Choroid plexus epithelial cell (primary cell): ENCODE data around the gene COL15A1.

Experiments
- DNase-seq: peaks from one replicate; pipeline ENCODE4 v3.0.0-alpha.2; 2010; ENCODE audit warnings: low read depth
- H3K4me3 ChIP-seq: 2 replicates; pipeline ENCODE4 v1.5.1; 2011; ENCODE audit warnings: low read depth, mild to moderate bottlenecking, control low read depth, low read length, moderate library complexity
- TF ChIP-seq, protein P1 (sequence below): conservative IDR thresholded peaks from 2 replicates; pipeline ENCODE4 v1.5.1; 2011; ENCODE audit warnings: low read depth, mild to moderate bottlenecking, control low read depth, inconsistent platforms, low read length, moderate library complexity

The COL15A1 gene

DNA sequence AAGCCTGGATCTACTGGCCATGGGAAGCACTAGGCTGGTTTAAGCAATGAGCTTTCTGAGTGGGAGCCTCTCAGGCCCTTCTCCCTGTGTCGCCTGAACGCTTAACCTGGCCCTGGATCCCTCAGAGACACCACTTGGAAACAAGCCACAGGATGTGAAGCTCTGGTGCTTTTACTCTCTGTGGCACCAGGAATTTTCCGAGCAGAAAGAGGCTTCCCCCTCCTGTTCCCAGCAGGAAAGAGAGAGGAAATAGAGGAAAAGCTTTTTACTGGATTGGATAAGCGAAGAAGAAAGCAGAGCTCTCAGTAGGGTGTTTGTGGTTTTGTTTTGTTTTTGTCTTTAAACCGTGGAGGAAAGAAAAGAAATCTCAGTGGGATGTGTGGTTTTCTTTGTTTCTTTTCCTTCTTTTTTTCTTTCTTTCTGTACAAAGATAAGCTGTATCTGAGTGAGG is 34.5 kb downstream of the COL15A1 start:
- H3K4me3 ChIP-seq: no peak overlapping the region
- DNase-seq: peak; percentile 16
- TF ChIP-seq, protein P1, sequence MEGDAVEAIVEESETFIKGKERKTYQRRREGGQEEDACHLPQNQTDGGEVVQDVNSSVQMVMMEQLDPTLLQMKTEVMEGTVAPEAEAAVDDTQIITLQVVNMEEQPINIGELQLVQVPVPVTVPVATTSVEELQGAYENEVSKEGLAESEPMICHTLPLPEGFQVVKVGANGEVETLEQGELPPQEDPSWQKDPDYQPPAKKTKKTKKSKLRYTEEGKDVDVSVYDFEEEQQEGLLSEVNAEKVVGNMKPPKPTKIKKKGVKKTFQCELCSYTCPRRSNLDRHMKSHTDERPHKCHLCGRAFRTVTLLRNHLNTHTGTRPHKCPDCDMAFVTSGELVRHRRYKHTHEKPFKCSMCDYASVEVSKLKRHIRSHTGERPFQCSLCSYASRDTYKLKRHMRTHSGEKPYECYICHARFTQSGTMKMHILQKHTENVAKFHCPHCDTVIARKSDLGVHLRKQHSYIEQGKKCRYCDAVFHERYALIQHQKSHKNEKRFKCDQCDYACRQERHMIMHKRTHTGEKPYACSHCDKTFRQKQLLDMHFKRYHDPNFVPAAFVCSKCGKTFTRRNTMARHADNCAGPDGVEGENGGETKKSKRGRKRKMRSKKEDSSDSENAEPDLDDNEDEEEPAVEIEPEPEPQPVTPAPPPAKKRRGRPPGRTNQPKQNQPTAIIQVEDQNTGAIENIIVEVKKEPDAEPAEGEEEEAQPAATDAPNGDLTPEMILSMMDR: no peak

DNA sequence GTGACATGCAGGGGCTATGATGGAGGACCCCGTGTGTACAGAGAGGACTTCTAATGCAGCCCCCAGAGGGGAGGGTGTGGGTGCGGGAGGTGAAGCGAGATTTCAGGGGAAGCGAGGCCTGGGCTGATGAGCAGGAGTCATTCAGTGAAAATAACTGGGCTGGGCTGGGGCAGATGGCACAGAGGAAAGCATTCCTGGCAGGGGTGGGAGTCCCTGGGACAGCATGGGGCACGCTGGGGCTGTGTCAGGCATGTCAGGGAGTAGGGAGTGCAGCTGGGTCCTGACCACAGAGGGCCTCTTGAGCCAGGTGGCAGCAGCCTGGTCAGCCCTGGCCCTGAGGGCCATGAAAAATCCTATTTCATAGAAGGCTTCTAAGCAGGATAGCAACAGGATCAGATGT is 36.6 kb downstream of the COL15A1 start:
- no peak overlapping the region for H3K4me3 ChIP-seq
- DNase-seq: no peak
- TF ChIP-seq, protein P1: no peak

- DNase-seq: peak; percentile 59
- no peak overlapping the region for H3K4me3 ChIP-seq
- TF ChIP-seq, protein P1: no peak
Observed at GRCh38 chr9:98983295-98984268, 39.9 kb downstream of the COL15A1 start.

- TF ChIP-seq, protein P1: no peak
- DNase-seq: no peak
- H3K4me3 ChIP-seq: no peak overlapping the region
Observed at GRCh38 chr9:98985596-98985995, 41.9 kb downstream of the COL15A1 start.

GRCh38 chr9:98986866-98987651 is 43.4 kb downstream of the COL15A1 start:
- TF ChIP-seq, protein P1: no peak
- no peak overlapping the region for H3K4me3 ChIP-seq
- no peak for DNase-seq

GRCh38 chr9:98989036-98990000 is 45.6 kb downstream of the COL15A1 start:
- no peak overlapping the region for H3K4me3 ChIP-seq
- TF ChIP-seq, protein P1: peak; percentile 46
- DNase-seq: peak; percentile 95
